IMR-90 (cell line): ENCODE data around the gene RIMKLA.

Source experiments
- CEBPB ChIP-seq: IDR thresholded peaks from 2 replicates; pipeline ENCODE4 v1.6.1; 2012; ENCODE audit warnings: low read depth, low read length, improper control_type of control experiment
- CTCF ChIP-seq: conservative IDR thresholded peaks from 2 replicates; pipeline ENCODE4 v1.5.1; 2012; ENCODE audit warnings: mild to moderate bottlenecking, low read depth, low read length, improper control_type of control experiment
- MAZ ChIP-seq: IDR thresholded peaks from 2 replicates; pipeline ENCODE4 v1.6.1; 2012; ENCODE audit warnings: low read depth, mild to moderate bottlenecking, low read length, improper control_type of control experiment, moderate library complexity, borderline replicate concordance
- NFE2L2 ChIP-seq: fragments of 150-350 bp; IDR thresholded peaks from 2 replicates; pipeline ENCODE4 v1.6.1; 2016; ENCODE audit warnings: low read depth, mild to moderate bottlenecking, low read length
- POLR2A ChIP-seq: IDR thresholded peaks from 2 replicates; pipeline ENCODE4 v1.6.1; 2012; ENCODE audit warnings: mild to moderate bottlenecking, low read depth, low read length
- SMC3 ChIP-seq: fragments of 150-350 bp; IDR thresholded peaks from 2 replicates; pipeline ENCODE4 v1.6.1; 2016; ENCODE audit warnings: low read depth, mild to moderate bottlenecking, antibody characterized with exemption, low read length, moderate library complexity
- USF2 ChIP-seq: fragments of 150-350 bp; IDR thresholded peaks from 2 replicates; pipeline ENCODE4 v1.6.1; 2017; ENCODE audit warnings: mild to moderate bottlenecking, antibody characterized with exemption, low read length, low read depth

- TF ChIP-seq CTCF (no peak), MAZ (no peak), USF2 (no peak), POLR2A (no peak), CEBPB (no peak), NFE2L2 (no peak), SMC3 (no peak)
Observed at GRCh38 chr1:42379794-42380585, 602 bp upstream of the RIMKLA start.
